IPS-11a (cell line): Measurements from ENCODE around the gene MTARC2.

Experiments used
- H3K4me3 ChIP-seq: one replicate; pipeline ENCODE4 v1.5.1; 2013; ENCODE audit warnings: low read depth, low read length, control low read depth

Gene MTARC2

DNA sequence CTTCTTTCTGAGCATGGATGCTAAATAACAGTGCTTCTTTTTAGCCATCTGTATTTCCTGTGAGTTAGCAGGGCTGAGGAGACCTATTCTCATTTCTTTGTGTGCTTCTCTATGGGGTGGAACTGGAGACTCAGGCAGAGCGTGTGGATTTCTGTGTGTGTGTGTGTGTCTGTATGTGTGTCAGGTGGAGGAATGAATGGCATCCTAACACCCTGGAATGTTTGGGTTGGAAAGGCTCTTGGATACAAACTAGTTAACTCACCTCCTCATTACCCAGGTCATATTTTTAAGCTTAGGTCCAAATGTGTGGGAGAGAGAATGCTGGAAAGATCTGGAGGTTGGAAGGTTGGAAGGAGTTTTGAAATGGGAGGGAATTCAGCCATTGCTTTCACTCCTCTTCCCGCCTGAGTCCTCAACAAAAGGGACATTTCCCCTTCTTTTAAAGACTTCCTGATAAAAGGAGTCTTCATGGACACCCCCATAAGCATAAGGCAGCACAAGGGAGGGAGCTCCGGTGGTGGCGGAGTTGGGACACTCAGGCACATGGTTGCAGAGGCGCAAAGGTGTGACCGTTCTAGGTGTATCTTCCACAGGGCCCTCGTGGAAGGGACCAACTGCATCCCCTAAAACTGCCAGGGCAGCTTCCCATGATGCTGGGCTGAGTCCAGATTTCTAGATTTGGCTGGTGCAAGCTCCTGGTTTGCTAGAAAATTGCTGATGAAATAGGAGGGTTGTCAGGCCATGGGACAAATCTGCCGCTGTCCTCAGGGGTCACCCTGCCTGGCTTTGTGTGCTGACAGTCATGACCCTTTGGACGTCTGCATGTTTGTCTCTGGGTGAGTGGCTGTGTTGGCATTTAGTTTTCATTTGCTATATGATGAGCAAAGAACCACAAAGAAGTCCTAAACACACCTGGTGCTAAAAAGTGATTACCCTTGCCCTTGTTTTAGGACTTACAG, 76.2 kb downstream of the MTARC2 start:
- H3K4me3 ChIP-seq = no peak overlapping the region

DNA sequence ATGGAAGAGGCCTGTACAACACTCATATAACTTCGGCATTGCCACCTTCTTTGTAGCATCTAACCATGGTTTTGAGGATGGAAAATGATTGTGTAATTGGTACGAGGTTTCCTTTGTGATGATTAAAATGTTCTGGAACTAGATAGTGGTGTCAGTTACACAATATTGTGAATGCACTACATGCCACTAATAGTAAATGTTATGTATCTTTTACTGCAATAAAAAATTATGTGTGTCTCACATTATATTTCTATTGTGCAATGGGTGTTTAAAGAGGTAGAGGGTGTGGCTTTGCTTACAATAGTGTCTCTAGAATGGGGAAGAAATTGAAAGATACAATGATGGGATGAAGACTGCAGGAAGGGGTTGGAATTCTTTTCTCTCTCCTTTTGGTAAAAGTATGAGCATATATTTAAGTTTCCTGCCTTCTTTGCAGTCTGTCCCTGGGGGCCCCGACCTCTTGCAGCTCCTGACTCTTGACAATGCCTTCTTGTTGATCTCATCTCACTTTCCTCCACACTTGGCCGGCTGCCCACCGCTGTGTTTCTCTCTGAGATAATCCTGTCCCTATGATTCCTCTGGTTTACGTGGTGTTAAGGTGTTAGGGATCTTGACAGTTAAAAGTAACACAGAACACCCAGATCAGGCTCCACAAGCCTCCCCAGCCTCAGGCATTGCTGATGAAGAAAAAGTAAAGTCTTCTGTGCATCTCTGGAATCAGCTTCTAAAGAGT, 77.9 kb downstream of the MTARC2 start:
- H3K4me3 ChIP-seq = no peak overlapping the region

GRCh38 chr1:220826729-220827128, 78.6 kb downstream of the MTARC2 start:
- no peak overlapping the region for H3K4me3 ChIP-seq

- H3K4me3 ChIP-seq = no peak overlapping the region
These were observed 79.5 kb downstream of the MTARC2 start for GRCh38 chr1:220827445-220828178.

GRCh38 chr1:220828179-220828490, 80.0 kb downstream of the MTARC2 start:
- H3K4me3 ChIP-seq = no peak overlapping the region

GRCh38 chr1:220828950-220829586, 80.9 kb downstream of the MTARC2 start:
- no peak overlapping the region for H3K4me3 ChIP-seq

DNA sequence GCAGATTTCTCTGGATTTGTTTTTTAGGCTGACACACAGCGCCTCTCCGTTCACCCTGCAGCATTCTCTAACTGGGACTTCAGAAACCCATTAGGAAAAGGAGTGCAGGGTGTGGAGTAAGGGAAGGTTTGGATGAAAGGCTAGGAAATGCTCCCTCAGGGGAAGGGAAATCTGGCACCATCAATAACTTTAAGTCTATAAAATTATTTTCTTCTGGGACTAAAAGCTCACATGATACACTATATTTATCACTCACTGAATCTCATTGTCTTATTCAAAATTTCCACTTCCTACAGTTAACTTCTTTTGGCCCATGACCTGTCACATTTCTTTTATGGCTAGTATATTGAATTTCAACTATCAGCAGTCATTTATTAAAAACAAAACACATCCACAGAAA, 85.3 kb downstream of the MTARC2 start:
- no peak overlapping the region for H3K4me3 ChIP-seq
